Testis (tissue), 2 donors: ENCODE measurements around the gene CACNA1S.

ENCODE experiments used
- POLR2A ChIP-seq: fragments of 450-650 bp; IDR thresholded peaks from one replicate; pipeline ENCODE4 v1.6.1; 2017; ENCODE audit warnings: antibody characterized with exemption, mild to moderate bottlenecking, moderate library complexity
- TF ChIP-seq, protein P1 (sequence below), 3 experiments: fragments of 450-650 bp in 2 of 3; fragments of 200-600 bp in 1 of 3; sonication (generic) in 1 of 3; IDR thresholded peaks; one replicate each; pipeline ENCODE4 v1.5.1; 2016 to 2019; ENCODE audit warnings: antibody characterized with exemption in 3 of 3, mild to moderate bottlenecking in 2 of 3, moderate library complexity in 1 of 3

DNA sequence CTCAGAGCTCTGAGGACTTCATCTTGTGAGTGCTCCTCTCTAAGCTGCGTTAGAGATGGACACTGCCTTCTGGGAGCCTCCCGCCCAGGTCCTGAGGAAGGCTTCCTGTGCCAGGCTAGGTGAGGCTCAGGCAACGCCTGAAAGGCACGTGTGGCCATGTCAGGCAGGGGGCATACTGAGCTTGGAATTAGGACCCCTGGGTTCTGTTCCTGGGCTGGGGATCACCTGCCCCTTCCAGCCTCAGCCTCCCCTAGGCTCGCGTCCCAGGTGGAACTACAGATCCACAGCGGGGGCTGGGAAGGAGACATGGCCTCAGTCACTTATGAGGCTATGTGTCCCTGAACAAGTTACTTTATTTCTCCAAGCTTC, 24.8 kb upstream of the CACNA1S start:
- TF ChIP-seq, protein P1, sequence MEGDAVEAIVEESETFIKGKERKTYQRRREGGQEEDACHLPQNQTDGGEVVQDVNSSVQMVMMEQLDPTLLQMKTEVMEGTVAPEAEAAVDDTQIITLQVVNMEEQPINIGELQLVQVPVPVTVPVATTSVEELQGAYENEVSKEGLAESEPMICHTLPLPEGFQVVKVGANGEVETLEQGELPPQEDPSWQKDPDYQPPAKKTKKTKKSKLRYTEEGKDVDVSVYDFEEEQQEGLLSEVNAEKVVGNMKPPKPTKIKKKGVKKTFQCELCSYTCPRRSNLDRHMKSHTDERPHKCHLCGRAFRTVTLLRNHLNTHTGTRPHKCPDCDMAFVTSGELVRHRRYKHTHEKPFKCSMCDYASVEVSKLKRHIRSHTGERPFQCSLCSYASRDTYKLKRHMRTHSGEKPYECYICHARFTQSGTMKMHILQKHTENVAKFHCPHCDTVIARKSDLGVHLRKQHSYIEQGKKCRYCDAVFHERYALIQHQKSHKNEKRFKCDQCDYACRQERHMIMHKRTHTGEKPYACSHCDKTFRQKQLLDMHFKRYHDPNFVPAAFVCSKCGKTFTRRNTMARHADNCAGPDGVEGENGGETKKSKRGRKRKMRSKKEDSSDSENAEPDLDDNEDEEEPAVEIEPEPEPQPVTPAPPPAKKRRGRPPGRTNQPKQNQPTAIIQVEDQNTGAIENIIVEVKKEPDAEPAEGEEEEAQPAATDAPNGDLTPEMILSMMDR (IDR thresholded peaks at IDR 0.05) = no peak
- TF ChIP-seq POLR2A = no peak
